Keratinocyte (primary cell): ENCODE measurements around the gene RHCE. TPM values are rescaled to one million over a fixed set of nuclear protein-coding genes. Genes with fewer than 3 reads are reported as not detected.
"Not testable (repeated sequence)": the region's sequence is repeated elsewhere in the genome, so short reads cannot be mapped to it uniquely, and the experiment has no call there.

Source experiments
- DNase-seq: peaks from one replicate; pipeline ENCODE4 v3.0.0-alpha.2; 2011; ENCODE audit warnings: low read depth, missing footprints, low spot score
- FAIRE-seq: peaks from 2 replicates; lab custom pipeline; 2011; peaks lifted over from hg19 to GRCh38; lab: Jason Lieb, UNC
- H2AFZ ChIP-seq: 2 replicates; pipeline ENCODE4 v1.6.0; 2012; ENCODE audit warnings: low read length, control low read depth, inconsistent platforms; ENCODE audit not compliant: control insufficient read depth
- H3K27ac ChIP-seq: 2 replicates; pipeline ENCODE4 v1.5.1; 2011; ENCODE audit warnings: low read length; ENCODE audit not compliant: control insufficient read depth, insufficient read depth
- H3K27me3 ChIP-seq: 3 replicates; pipeline ENCODE4 v1.6.0; 2011; ENCODE audit warnings: low read length; ENCODE audit not compliant: control insufficient read depth, insufficient read depth; ENCODE audit errors: extremely low read depth
- H3K36me3 ChIP-seq, 2 experiments: 2 replicates in 1 of 2; 3 replicates in 1 of 2; pipeline ENCODE4 v1.5.1; 2011; ENCODE audit warnings: low read length in 2 of 2, mild to moderate bottlenecking in 1 of 2; ENCODE audit not compliant: control insufficient read depth in 2 of 2, insufficient read depth in 2 of 2; ENCODE audit errors: extremely low read depth in 1 of 2
- H3K4me1 ChIP-seq: 3 replicates; pipeline ENCODE4 v1.5.1; 2011; ENCODE audit warnings: low read length; ENCODE audit not compliant: control insufficient read depth, insufficient read depth; ENCODE audit errors: extremely low read depth
- H3K4me2 ChIP-seq: 3 replicates; pipeline ENCODE4 v1.6.0; 2011; ENCODE audit warnings: low read depth, low read length; ENCODE audit not compliant: control insufficient read depth, insufficient read depth; ENCODE audit errors: extremely low read depth
- H3K4me3 ChIP-seq, 3 experiments: fragments of 200-600 bp in 1 of 3; sonication (generic) in 1 of 3; 2 replicates in 2 of 3; 3 replicates in 1 of 3; pipeline ENCODE4 v1.5.1; 2011 to 2016; ENCODE audit warnings: low read length in 3 of 3, mild to moderate bottlenecking in 3 of 3, control low read depth in 2 of 3, inconsistent platforms in 1 of 3, low read depth in 1 of 3, mixed read lengths in 1 of 3, mixed run types in 1 of 3, moderate library complexity in 1 of 3; ENCODE audit not compliant: control insufficient read depth in 2 of 3, insufficient read depth in 2 of 3; ENCODE audit errors: extremely low read depth in 1 of 3
- H3K79me2 ChIP-seq: 2 replicates; pipeline ENCODE4 v1.6.0; 2012; ENCODE audit warnings: low read length; ENCODE audit not compliant: control insufficient read depth, insufficient read depth
- H3K9ac ChIP-seq: 3 replicates; pipeline ENCODE4 v1.6.0; 2011; ENCODE audit warnings: low read length; ENCODE audit not compliant: control insufficient read depth, insufficient read depth; ENCODE audit errors: extremely low read depth
- H3K9me1 ChIP-seq: 3 replicates; pipeline ENCODE4 v1.6.0; 2011; ENCODE audit warnings: low read length; ENCODE audit not compliant: control insufficient read depth, insufficient read depth; ENCODE audit errors: extremely low read depth
- H3K9me3 ChIP-seq: 2 replicates; pipeline ENCODE4 v1.5.1; 2012; ENCODE audit warnings: low read depth, low read length; ENCODE audit not compliant: control insufficient read depth
- H4K20me1 ChIP-seq: 3 replicates; pipeline ENCODE4 v1.6.0; 2011; ENCODE audit warnings: low read length; ENCODE audit not compliant: control insufficient read depth, insufficient read depth; ENCODE audit errors: extremely low read depth
- dilution Hi-C: fragments of 300-500 bp; cut with MboI; formaldehyde crosslinking; loops from one replicate; pipeline ENCODE4 v1.7.0; 2020; ENCODE audit warnings: low sequenced_read_pairs; ENCODE audit not compliant: extremely low pct_ligation_motif_present
- polyA plus RNA-seq, 5 experiments: library from polyadenylated mRNA; depleted of rRNA in 3 of 5; stranded (reverse) in 3 of 5; stranded (forward) in 1 of 5; unstranded in 1 of 5; fragments of >200 nt; gene quantifications; 1 replicate in 1 of 5; 2 replicates in 3 of 5; 3 replicates in 1 of 5; pipeline versions ENCODE4 v1.2.1 to v1.2.3, GENCODE V29; 2011 to 2012; ENCODE audit warnings: missing spikeins in 2 of 5, low read depth in 1 of 5, low replicate concordance in 1 of 5

RHCE gene
- polyA plus RNA-seq, 1 donor (not counting 4 experiments of a cell fraction or from before 2014, with no cell fraction given): 0.20 TPM

- FAIRE-seq, dilution Hi-C loops: not testable (repeated sequence)
Measured at GRCh38 chr1:25327864-25328790, 92.5 kb downstream of the RHCE start.

GRCh38 chr1:25324407-25324806 is 96.2 kb downstream of the RHCE start:
- H3K9me3 ChIP-seq, H3K27me3 ChIP-seq, H2AFZ ChIP-seq, H3K36me3 ChIP-seq, H3K9me1 ChIP-seq, H4K20me1 ChIP-seq, H3K4me2 ChIP-seq, FAIRE-seq, H3K9ac ChIP-seq, DNase-seq, H3K27ac ChIP-seq, H3K79me2 ChIP-seq, H3K4me1 ChIP-seq, H3K4me3 ChIP-seq, dilution Hi-C loops: not testable (repeated sequence)

More at GRCh38 chr1:25327864-25328790, 92.5 kb downstream of the RHCE start:
- not testable (repeated sequence) for H2AFZ ChIP-seq, H3K9ac ChIP-seq, H3K4me2 ChIP-seq, H3K9me3 ChIP-seq, H4K20me1 ChIP-seq, H3K4me3 ChIP-seq, H3K79me2 ChIP-seq, DNase-seq, H3K27me3 ChIP-seq, H3K27ac ChIP-seq, H3K4me1 ChIP-seq, H3K9me1 ChIP-seq, H3K36me3 ChIP-seq

GRCh38 chr1:25322127-25322526 is 98.5 kb downstream of the RHCE start:
- H3K4me2 ChIP-seq, H3K9me3 ChIP-seq, H3K4me3 ChIP-seq, H3K36me3 ChIP-seq, H4K20me1 ChIP-seq, FAIRE-seq, H3K4me1 ChIP-seq, H3K79me2 ChIP-seq, H3K9me1 ChIP-seq, H3K27ac ChIP-seq, dilution Hi-C loops, H3K27me3 ChIP-seq, H2AFZ ChIP-seq, H3K9ac ChIP-seq, DNase-seq: not testable (repeated sequence)

GRCh38 chr1:25320314-25320938 is 100.2 kb downstream of the RHCE start:
- H3K36me3 ChIP-seq, H3K9ac ChIP-seq, H3K9me1 ChIP-seq, H3K27ac ChIP-seq, H3K4me2 ChIP-seq, dilution Hi-C loops, H3K4me3 ChIP-seq, DNase-seq, H3K27me3 ChIP-seq, H4K20me1 ChIP-seq, H3K4me1 ChIP-seq, H3K79me2 ChIP-seq, H2AFZ ChIP-seq, H3K9me3 ChIP-seq, FAIRE-seq: not testable (repeated sequence)
